ENCODE measurements around the gene WDR36.

Gene WDR36

GRCh38 chr5:111106320-111106948, 14.3 kb downstream of the WDR36 start:
- DNase-seq, result no peak

GRCh38 chr5:111107371-111107770, 15.2 kb downstream of the WDR36 start:
- DNase-seq, result no peak

DNA sequence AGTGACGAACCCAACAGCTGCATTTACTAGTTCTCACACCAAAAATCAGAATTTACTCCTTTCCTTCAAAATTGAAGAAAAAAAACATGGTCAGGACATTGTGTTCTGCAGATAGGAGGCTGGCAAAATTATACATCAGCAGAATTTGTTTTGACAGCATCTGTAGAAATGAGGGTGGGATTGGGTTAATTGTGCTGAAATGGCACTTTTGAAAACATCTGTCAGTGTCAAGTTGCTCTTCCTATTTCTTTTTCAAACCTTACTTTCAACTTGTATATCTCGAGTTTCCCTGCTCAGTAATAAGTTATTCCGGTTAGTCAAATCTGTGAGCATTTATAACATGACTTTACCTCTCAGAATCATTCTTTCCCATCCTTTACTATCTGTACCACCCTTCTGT, 19.8 kb downstream of the WDR36 start:
- no peak for DNase-seq

GRCh38 chr5:111113678-111114077, 21.5 kb downstream of the WDR36 start:
- DNase-seq, result no peak

- DNase-seq, result no peak
Measured at GRCh38 chr5:111115229-111115628, 23.1 kb downstream of the WDR36 start.

DNA sequence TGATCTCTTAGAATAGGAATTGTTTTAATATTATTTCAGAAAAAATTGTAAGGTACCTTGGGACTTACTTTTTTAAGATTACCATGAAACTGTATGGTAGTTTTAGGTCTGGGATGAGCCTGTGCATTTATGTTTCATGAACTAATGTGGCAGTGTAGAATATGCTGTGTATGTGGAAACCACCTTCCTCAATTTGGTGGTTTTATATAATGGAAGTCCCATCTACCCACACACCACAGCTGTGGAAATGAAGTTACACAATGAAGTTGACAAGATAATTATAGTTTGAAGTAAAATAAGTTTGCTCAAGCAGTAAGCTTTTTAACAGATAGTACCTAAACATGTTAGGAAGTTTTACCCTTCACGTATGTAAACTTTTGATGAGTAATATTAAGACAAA, 24.4 kb downstream of the WDR36 start:
- DNase-seq, result no peak

DNA sequence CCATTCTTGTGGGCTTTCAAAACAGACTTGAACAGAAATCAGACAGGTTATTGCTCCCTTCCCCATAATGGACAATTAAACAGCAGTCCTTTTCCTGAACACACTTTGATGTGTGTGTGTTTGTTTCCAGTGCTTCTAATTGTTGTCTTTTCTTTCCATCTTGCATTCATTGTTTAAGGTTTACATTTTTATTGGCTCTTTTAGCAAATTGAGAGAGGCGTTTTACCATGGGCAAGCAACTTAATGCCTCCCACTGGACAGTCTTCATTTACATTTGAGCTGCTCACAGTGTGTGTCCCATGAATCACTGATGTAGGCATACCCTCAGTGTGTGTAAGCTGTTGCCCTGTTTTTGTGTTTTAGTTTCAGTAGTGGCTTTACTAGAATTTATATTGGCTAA, 25.0 kb downstream of the WDR36 start:
- DNase-seq, result no peak

DNA sequence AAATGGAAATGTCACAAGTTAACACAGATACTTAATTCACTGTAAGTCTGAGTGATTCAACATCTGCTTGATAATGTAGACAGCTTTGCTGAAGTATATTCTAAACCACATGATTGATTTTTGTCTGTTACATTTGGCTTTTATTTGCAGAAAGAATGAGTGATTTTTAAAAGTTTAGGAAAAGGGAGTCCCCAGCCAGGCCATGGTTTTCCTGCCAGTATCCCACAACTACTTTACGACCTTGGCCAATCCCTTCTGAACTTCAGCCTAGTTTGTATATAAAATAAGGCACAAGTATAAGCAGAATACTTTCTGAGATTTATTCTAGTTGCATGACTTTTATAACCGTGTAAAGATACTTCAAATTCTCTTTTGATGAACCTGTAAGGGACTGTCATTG, 27.1 kb downstream of the WDR36 start:
- no peak for DNase-seq

DNA sequence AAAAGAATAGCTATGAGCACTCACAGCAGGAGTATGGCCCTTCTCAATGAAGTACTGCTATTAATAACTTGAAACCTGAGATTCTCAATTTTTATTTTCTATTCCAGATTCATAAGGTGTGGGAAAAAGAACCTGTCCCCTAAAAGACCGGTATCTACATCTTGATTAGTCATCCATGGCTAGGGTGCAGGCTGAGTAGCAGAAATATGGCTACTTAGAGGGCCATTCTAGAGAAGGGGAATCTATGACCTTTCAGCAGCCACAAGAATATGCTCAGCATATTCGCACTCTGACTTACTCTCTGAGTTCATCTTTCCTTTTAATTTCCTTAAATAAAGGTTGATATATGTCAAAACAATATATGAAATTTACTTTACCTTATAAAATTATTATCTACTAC, 27.7 kb downstream of the WDR36 start:
- DNase-seq, result no peak

DNA sequence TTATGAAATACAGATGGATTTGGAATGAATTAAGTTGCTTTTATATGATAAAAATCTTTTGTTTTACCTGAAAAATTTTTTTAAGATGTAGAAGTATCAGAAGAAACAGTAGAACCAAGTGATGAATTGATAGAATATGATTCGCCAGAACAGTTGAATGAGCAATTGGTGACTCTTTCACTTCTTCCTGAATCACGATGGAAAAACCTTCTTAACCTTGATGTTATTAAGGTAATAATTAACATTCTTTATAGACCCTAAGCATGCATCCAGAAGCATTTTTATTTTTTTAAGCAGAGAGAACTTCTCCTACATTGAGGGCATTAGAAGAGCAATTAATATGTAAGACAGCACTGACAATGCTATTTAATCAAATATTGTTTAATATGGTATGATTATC, 28.8 kb downstream of the WDR36 start:
- no peak for DNase-seq

- no peak for DNase-seq
Measured at GRCh38 chr5:111121926-111122325, 29.8 kb downstream of the WDR36 start.

- no peak for DNase-seq
Measured at GRCh38 chr5:111122398-111122797, 30.2 kb downstream of the WDR36 start.

- no peak for DNase-seq
Measured at GRCh38 chr5:111124793-111125192, 32.6 kb downstream of the WDR36 start.

DNA sequence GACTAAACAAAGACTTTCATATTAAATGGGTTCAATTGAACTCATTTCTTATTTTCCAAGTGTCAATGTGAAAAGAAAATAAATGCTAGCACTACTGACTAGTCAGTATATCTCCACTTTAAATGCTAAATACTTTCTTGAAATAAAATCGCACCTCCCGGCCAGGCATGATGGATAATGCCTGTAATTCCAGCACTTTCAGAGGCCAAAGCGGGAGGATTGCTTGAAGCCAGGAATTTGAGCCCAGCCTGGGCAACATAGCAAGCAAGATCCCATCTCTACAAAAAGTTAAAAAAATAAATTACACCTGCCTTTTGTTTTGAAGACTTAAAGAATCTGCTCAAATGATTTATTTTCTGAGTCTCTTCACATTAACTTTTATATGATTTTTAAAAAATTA, 34.7 kb downstream of the WDR36 start:
- DNase-seq, result no peak

DNA sequence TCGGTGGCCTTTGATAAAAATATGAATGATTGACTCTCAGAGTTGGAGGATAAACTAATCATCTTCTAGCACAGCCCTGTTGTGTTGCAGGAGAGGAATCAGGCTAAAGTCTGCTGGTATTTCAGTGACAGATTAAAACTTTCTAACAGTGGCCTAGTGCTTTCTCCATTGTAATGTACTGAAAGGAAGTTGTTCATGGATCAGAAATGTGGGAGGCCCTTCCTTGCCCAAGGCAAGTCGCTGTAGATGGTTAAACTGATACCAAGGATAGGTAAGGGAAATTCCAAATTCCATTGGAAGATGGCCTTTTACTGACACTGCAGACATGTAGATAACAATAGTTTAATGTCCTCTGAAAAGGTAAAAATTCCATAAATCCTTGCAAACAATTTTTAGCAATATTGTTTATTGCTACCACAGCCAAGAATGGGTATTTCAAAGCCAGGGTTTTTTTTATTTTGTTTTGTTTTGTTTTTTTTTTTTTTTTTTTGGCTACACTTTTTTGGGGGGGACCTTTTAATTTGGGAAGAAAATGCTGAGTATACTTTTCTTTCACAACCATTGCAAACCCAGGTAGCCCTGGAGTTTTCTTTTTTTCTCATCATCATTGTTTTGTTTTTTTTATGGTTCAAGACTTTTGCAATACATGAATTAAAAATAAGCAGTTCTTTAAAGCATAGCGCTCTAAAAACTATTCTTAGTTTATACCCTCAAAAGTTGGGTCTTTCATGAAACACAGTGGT, 35.5 kb downstream of the WDR36 start:
- no peak for DNase-seq

GRCh38 chr5:111129938-111130337, 37.8 kb downstream of the WDR36 start:
- DNase-seq, result no peak

DNA sequence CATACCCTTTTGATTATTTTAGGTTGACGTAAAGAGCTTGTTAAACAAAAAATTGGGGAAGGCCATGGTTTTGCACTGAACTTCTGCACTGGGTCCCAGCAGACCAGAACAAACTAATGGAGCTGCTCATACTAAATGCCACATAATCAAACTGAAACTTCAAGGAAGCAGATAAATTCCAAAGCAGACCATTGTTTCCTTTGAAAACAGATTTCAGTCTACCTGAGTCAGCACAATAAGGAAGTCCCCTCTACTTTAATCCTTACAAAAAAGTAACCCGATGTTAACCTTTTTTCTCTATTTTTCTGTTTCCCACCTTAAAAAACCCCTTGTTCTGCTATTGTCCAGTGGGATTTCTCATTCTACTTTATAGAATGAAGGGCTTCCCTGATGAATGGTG, 39.2 kb downstream of the WDR36 start:
- DNase-seq, result no peak

DNA sequence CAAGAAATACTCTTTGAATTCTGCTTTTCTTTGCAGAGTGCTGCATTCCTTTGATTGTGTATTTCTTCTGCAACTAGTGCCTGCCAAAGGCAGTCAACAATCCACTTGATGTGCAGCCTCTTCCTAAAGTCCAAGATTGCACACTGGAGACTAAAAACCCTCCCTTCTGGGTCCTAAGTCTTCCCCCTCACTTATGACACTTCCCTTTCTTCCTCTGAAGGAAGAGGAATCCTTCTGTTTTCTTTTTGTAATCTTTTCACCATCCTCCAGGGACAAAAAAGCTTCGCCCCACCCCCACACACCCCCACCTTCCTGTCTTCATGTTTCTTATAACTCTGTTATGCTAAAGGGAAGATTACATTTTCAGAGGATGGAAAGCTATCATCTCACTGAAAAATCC, 39.9 kb downstream of the WDR36 start:
- DNase-seq, result no peak

DNA sequence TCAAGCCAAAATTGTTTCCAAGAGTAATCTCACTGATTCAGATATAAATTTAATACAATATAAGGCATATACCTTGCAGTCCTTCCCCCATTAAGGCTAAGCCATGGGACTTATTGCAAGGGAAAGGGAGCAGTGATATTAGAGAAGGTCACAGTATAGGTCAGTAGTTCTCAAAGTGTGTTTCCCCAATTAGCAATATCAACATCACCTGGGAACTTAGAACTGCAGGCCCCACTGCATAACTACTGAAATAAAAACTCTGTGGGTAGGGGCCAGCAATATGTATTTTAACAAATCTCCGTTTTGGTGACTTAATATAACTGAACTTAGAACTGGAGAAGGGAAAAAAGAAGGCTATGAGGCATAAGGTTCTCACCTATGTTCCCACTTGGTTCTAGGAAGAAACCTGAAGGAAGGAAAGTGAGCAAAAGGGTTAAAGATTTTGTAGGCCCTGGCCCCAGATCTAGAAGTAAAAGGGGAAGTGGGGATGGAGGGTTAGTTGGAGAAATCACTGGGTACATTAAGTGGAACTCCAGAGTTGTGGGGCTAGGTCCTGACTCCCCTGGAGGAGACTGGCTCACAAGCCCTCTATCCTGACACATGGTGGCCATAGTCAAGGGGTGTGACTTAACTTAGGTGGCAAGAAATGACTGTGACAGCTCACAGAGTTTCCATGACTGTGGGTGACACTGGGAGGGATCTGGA, 40.7 kb downstream of the WDR36 start:
- no peak for DNase-seq

DNA sequence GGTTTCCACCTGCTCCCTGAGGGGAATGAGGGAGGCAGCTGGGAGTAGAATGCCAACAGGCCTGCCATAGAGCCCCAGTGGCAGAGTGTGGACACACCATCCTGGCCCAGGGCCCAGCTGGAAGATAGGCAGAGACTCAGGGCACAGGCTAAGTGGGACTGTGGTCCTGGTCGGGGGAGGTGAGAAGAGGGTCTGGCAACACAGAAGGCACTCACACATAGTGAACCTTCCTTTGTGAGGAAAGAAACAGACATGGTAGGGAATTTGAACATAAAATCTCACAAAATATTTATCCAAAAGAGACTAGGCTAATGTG, 41.2 kb downstream of the WDR36 start:
- DNase-seq, result no peak

- no peak for DNase-seq
Measured at GRCh38 chr5:111134087-111134486, 41.9 kb downstream of the WDR36 start.

GRCh38 chr5:111134864-111135263, 42.7 kb downstream of the WDR36 start:
- no peak for DNase-seq

DNA sequence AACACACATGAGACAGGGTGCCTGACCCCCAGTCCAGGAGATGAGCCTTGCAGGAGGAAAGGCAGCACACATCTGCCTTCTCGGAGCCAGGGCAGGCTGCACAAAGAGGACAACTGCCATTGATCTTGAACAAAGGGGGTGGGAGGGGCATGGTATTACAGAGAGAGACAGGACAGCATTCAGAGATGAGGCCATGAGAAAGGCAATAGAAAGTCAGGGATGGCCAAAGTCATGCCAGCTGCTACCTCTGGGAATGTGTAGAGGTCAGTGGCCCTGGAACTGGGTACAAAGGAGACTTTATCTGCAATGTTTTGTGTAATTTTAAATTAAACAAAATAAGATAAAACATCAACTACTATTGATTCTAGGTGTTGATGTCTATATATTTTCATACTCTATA, 43.2 kb downstream of the WDR36 start:
- no peak for DNase-seq

- no peak for DNase-seq
Measured at GRCh38 chr5:111135946-111136345, 43.8 kb downstream of the WDR36 start.

DNA sequence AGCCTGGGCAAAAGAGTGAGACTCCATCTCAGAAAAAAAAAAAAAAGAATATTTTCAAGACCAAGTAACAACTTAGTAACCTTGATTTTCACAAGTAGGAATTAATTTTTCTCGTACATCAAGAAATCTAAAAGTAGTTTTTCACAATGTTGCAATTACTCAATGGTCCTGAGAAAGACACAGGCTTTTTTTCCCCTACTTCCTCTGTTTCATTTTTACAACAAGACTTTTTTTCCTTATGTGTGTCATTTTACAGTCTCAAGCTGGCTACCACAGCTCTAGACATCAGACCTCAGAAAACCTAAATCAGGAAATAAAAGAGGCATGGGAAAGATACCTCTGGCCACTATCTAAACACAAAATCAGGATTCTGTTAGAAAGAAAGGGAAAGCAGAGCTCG, 45.9 kb downstream of the WDR36 start:
- no peak for DNase-seq

All from stimulated activated naive CD4-positive, alpha-beta T cell treated with Interleukin-2 at 50 U/mL for 16 hours (primary cell).